GM23338 (cell line): ENCODE measurements around the gene ANKRD6.

Experiments used
- EZH2 ChIP-seq: fragments of 200-600 bp; sonication (generic); IDR thresholded peaks from one replicate; pipeline ENCODE4 v1.8.0; 2017; ENCODE audit warnings: antibody characterized with exemption, mild to moderate bottlenecking, low read depth; ENCODE audit not compliant: unreplicated experiment
- POLR2AphosphoS5 ChIP-seq: IDR thresholded peaks from 2 replicates; pipeline ENCODE4 v1.6.1; 2016; ENCODE audit warnings: antibody characterized with exemption, low read depth
- STAT1 ChIP-seq: IDR thresholded peaks from one replicate; pipeline ENCODE4 v1.6.1; 2016; ENCODE audit warnings: antibody characterized with exemption; ENCODE audit not compliant: unreplicated experiment
- ZNF331 ChIP-seq: fragments of 250-450 bp; sonication (Bioruptor Pico); IDR thresholded peaks from 2 replicates; pipeline ENCODE4 v1.5.0; 2020; ENCODE audit warnings: low read depth, mild to moderate bottlenecking, moderate library complexity
- TF ChIP-seq, protein P1 (sequence below), 2 experiments: fragments of 200-600 bp in 1 of 2; sonication (generic) in 1 of 2; conservative IDR thresholded peaks; 2 replicates each; pipeline versions ENCODE4 v1.5.1 to v1.6.1; 2016 to 2017; ENCODE audit warnings: antibody characterized with exemption in 2 of 2, low read depth in 2 of 2, mild to moderate bottlenecking in 2 of 2, moderate library complexity in 1 of 2
- TF ChIP-seq, protein P2 (sequence below): IDR thresholded peaks from one replicate; pipeline ENCODE4 v1.6.1; 2018; ENCODE audit warnings: antibody characterized with exemption; ENCODE audit not compliant: unreplicated experiment

GRCh38 chr6:89562093-89562973 lies 129.4 kb downstream of the ANKRD6 start:
- TF ChIP-seq EZH2, result no peak
- TF ChIP-seq, protein P1, sequence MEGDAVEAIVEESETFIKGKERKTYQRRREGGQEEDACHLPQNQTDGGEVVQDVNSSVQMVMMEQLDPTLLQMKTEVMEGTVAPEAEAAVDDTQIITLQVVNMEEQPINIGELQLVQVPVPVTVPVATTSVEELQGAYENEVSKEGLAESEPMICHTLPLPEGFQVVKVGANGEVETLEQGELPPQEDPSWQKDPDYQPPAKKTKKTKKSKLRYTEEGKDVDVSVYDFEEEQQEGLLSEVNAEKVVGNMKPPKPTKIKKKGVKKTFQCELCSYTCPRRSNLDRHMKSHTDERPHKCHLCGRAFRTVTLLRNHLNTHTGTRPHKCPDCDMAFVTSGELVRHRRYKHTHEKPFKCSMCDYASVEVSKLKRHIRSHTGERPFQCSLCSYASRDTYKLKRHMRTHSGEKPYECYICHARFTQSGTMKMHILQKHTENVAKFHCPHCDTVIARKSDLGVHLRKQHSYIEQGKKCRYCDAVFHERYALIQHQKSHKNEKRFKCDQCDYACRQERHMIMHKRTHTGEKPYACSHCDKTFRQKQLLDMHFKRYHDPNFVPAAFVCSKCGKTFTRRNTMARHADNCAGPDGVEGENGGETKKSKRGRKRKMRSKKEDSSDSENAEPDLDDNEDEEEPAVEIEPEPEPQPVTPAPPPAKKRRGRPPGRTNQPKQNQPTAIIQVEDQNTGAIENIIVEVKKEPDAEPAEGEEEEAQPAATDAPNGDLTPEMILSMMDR (conservative IDR thresholded peaks at IDR 0.05; ENCODE audit: low read depth in 2 of 2), result no peak
- no peak for TF ChIP-seq POLR2AphosphoS5
- no peak for TF ChIP-seq STAT1
- TF ChIP-seq ZNF331 (CRISPR knock-in tag), result no peak
- TF ChIP-seq, protein P2, sequence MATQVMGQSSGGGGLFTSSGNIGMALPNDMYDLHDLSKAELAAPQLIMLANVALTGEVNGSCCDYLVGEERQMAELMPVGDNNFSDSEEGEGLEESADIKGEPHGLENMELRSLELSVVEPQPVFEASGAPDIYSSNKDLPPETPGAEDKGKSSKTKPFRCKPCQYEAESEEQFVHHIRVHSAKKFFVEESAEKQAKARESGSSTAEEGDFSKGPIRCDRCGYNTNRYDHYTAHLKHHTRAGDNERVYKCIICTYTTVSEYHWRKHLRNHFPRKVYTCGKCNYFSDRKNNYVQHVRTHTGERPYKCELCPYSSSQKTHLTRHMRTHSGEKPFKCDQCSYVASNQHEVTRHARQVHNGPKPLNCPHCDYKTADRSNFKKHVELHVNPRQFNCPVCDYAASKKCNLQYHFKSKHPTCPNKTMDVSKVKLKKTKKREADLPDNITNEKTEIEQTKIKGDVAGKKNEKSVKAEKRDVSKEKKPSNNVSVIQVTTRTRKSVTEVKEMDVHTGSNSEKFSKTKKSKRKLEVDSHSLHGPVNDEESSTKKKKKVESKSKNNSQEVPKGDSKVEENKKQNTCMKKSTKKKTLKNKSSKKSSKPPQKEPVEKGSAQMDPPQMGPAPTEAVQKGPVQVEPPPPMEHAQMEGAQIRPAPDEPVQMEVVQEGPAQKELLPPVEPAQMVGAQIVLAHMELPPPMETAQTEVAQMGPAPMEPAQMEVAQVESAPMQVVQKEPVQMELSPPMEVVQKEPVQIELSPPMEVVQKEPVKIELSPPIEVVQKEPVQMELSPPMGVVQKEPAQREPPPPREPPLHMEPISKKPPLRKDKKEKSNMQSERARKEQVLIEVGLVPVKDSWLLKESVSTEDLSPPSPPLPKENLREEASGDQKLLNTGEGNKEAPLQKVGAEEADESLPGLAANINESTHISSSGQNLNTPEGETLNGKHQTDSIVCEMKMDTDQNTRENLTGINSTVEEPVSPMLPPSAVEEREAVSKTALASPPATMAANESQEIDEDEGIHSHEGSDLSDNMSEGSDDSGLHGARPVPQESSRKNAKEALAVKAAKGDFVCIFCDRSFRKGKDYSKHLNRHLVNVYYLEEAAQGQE, result no peak
